Liver (tissue), 9 donors: Measurements from ENCODE around the gene CRACR2B. TPM values are rescaled to one million over a fixed set of nuclear protein-coding genes. Genes with fewer than 3 reads are reported as not detected.
A peak's percentile ranks its signal among the peaks of the same experiment; 100 is the strongest.

Experiments used
- DNase-seq: peaks from one replicate; pipeline ENCODE4 v3.0.0-alpha.2; 2017; ENCODE audit warnings: low spot score
- H3K27ac ChIP-seq, 2 donors: one replicate each; pipeline ENCODE4 v1.7.0; 2013; ENCODE audit warnings: inconsistent platforms in 2 of 2, low read length in 2 of 2, control low read depth in 1 of 2, low read depth in 1 of 2, mild to moderate bottlenecking in 1 of 2
- H3K27me3 ChIP-seq, 4 donors: one replicate each; pipeline versions ENCODE4 v1.6.1 to v1.7.0; 2013; ENCODE audit warnings: low read length in 3 of 4, inconsistent platforms in 1 of 4, mild to moderate bottlenecking in 1 of 4, moderate library complexity in 1 of 4; ENCODE audit not compliant: control insufficient read depth in 4 of 4, insufficient read depth in 4 of 4
- H3K36me3 ChIP-seq, 4 donors: one replicate each; pipeline versions ENCODE4 v1.6.1 to v1.7.0; 2013; ENCODE audit warnings: low read length in 3 of 4, mild to moderate bottlenecking in 3 of 4, low read depth in 1 of 4, moderate library complexity in 1 of 4; ENCODE audit not compliant: control insufficient read depth in 4 of 4, insufficient read depth in 3 of 4
- H3K4me1 ChIP-seq, 4 donors: one replicate each; pipeline versions ENCODE4 v1.6.1 to v1.7.0; 2013; ENCODE audit warnings: low read length in 3 of 4, mild to moderate bottlenecking in 3 of 4, moderate library complexity in 1 of 4; ENCODE audit not compliant: control insufficient read depth in 4 of 4, insufficient read depth in 4 of 4
- H3K4me3 ChIP-seq, 3 donors: one replicate each; pipeline versions ENCODE4 v1.6.1 to v1.7.0; 2013; ENCODE audit warnings: low read length in 3 of 3, control low read depth in 1 of 3, low read depth in 1 of 3, mild to moderate bottlenecking in 1 of 3
- H3K9ac ChIP-seq, 2 donors: one replicate each; pipeline ENCODE4 v1.7.0; 2013; ENCODE audit warnings: low read length in 2 of 2, mild to moderate bottlenecking in 2 of 2, moderate library complexity in 2 of 2, control low read depth in 1 of 2, low read depth in 1 of 2
- H3K9me3 ChIP-seq, 4 donors: one replicate each; pipeline versions ENCODE4 v1.6.1 to v1.7.0; 2013; ENCODE audit warnings: low read length in 3 of 4; ENCODE audit not compliant: control insufficient read depth in 4 of 4
- EGR1 ChIP-seq, 2 donors: IDR thresholded peaks; 2 replicates each; pipeline ENCODE4 v1.6.1; 2016 to 2018; ENCODE audit warnings: antibody characterized with exemption in 2 of 2, low read depth in 2 of 2
- FOXA1 ChIP-seq: IDR thresholded peaks from 2 replicates; pipeline ENCODE4 v1.6.1; 2016; ENCODE audit warnings: antibody characterized with exemption
- FOXA2 ChIP-seq: IDR thresholded peaks from 2 replicates; pipeline ENCODE4 v1.6.1; 2016; ENCODE audit warnings: antibody characterized with exemption
- GABPA ChIP-seq, 2 donors: IDR thresholded peaks in 1 of 2; conservative IDR thresholded peaks in 1 of 2; 2 replicates each; pipeline ENCODE4 v1.6.1; 2016; ENCODE audit warnings: antibody characterized with exemption in 2 of 2, mild to moderate bottlenecking in 1 of 2, moderate library complexity in 1 of 2
- HNF4A ChIP-seq, 2 donors: conservative IDR thresholded peaks; 2 replicates each; pipeline ENCODE4 v1.6.1; 2016; ENCODE audit warnings: antibody characterized with exemption in 2 of 2, mild to moderate bottlenecking in 2 of 2
- HNF4G ChIP-seq: IDR thresholded peaks from 2 replicates; pipeline ENCODE4 v1.6.1; 2016; ENCODE audit warnings: antibody characterized with exemption
- JUND ChIP-seq, 2 donors: IDR thresholded peaks; 2 replicates each; pipeline ENCODE4 v1.6.1; 2016; ENCODE audit warnings: antibody characterized with exemption in 2 of 2
- MAX ChIP-seq: IDR thresholded peaks from 2 replicates; pipeline ENCODE4 v1.6.1; 2016; ENCODE audit warnings: antibody characterized with exemption
- NR2F2 ChIP-seq: IDR thresholded peaks from 2 replicates; pipeline ENCODE4 v1.6.1; 2016; ENCODE audit warnings: antibody characterized with exemption
- RAD21 ChIP-seq, 2 donors: IDR thresholded peaks; 2 replicates each; pipeline ENCODE4 v1.6.1; 2016; ENCODE audit warnings: antibody characterized with exemption in 2 of 2, mild to moderate bottlenecking in 2 of 2
- RXRA ChIP-seq, 2 donors: IDR thresholded peaks; 2 replicates each; pipeline ENCODE4 v1.6.1; 2017 to 2018; ENCODE audit warnings: antibody characterized with exemption in 2 of 2, mild to moderate bottlenecking in 1 of 2
- SP1 ChIP-seq: IDR thresholded peaks from 2 replicates; pipeline ENCODE4 v1.6.1; 2018; ENCODE audit warnings: antibody characterized with exemption, mild to moderate bottlenecking
- TAF1 ChIP-seq: conservative IDR thresholded peaks from 2 replicates; pipeline ENCODE4 v1.6.1; 2016; ENCODE audit warnings: antibody characterized with exemption, mild to moderate bottlenecking
- YY1 ChIP-seq: IDR thresholded peaks from 2 replicates; pipeline ENCODE4 v1.6.1; 2016; ENCODE audit warnings: antibody characterized with exemption, mild to moderate bottlenecking
- ZBTB33 ChIP-seq: IDR thresholded peaks from 2 replicates; pipeline ENCODE4 v1.6.1; 2016; ENCODE audit warnings: antibody characterized with exemption
- WGBS: extraction: QIAGEN DNeasy Blood & Tissue Kit; methylation state at CpG from one replicate; pipeline ENCODE4 v1.1.7; 2013; 5-methylcytosine and 5-hydroxymethylcytosine counted together
- polyA plus RNA-seq, 2 donors: library from polyadenylated mRNA; stranded (reverse) in 1 of 2; unstranded in 1 of 2; fragments of 200-250 nt in 1 of 2; fragments of >200 nt in 1 of 2; fragmentation: Nextera tagmentation in 1 of 2; extraction: Ambion mirVana in 1 of 2; gene quantifications; one replicate each; pipeline versions ENCODE4 v1.2.1 to v1.2.3, GENCODE V29; 2013 to 2015
- total RNA-seq, 2 donors: library from RNA; depleted of rRNA; stranded (reverse); fragments of >200 nt; gene quantifications; one replicate each; pipeline ENCODE4 v1.2.3, GENCODE V29; 2014
- TF ChIP-seq, protein P1 (sequence below): fragments of 150-350 bp; IDR thresholded peaks from 2 replicates; pipeline ENCODE4 v1.5.1; 2017; ENCODE audit warnings: improper control_type of control experiment, low read depth, low read length; ENCODE audit not compliant: missing input control
- TF ChIP-seq, protein P2 (sequence below): IDR thresholded peaks from 2 replicates; pipeline ENCODE4 v1.6.1; 2016; ENCODE audit warnings: antibody characterized with exemption
- TF ChIP-seq, protein P3 (sequence below): IDR thresholded peaks from 2 replicates; pipeline ENCODE4 v1.6.1; 2016; ENCODE audit warnings: antibody characterized with exemption, mild to moderate bottlenecking
- donor health status: healthy.
- donor health status: healthy.
- donor health status: healthy.
- donor health status: healthy.
- donor health status: healthy.

The CRACR2B gene
- total and polyA plus RNA-seq, 4 donors = 0.14 to 2.9 (median 2.2) TPM

GRCh38 chr11:819943-820649 is 7.6 kb upstream of the CRACR2B start (continued):
- no peak for TF ChIP-seq ZBTB33
- TF ChIP-seq NR2F2 = peak; percentile 36
- TF ChIP-seq, protein P1, sequence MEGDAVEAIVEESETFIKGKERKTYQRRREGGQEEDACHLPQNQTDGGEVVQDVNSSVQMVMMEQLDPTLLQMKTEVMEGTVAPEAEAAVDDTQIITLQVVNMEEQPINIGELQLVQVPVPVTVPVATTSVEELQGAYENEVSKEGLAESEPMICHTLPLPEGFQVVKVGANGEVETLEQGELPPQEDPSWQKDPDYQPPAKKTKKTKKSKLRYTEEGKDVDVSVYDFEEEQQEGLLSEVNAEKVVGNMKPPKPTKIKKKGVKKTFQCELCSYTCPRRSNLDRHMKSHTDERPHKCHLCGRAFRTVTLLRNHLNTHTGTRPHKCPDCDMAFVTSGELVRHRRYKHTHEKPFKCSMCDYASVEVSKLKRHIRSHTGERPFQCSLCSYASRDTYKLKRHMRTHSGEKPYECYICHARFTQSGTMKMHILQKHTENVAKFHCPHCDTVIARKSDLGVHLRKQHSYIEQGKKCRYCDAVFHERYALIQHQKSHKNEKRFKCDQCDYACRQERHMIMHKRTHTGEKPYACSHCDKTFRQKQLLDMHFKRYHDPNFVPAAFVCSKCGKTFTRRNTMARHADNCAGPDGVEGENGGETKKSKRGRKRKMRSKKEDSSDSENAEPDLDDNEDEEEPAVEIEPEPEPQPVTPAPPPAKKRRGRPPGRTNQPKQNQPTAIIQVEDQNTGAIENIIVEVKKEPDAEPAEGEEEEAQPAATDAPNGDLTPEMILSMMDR = no peak
- peak; percentile 74 for TF ChIP-seq SP1
- no peak for TF ChIP-seq HNF4G
- TF ChIP-seq, protein P2, sequence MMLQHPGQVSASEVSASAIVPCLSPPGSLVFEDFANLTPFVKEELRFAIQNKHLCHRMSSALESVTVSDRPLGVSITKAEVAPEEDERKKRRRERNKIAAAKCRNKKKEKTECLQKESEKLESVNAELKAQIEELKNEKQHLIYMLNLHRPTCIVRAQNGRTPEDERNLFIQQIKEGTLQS = no peak

DNA sequence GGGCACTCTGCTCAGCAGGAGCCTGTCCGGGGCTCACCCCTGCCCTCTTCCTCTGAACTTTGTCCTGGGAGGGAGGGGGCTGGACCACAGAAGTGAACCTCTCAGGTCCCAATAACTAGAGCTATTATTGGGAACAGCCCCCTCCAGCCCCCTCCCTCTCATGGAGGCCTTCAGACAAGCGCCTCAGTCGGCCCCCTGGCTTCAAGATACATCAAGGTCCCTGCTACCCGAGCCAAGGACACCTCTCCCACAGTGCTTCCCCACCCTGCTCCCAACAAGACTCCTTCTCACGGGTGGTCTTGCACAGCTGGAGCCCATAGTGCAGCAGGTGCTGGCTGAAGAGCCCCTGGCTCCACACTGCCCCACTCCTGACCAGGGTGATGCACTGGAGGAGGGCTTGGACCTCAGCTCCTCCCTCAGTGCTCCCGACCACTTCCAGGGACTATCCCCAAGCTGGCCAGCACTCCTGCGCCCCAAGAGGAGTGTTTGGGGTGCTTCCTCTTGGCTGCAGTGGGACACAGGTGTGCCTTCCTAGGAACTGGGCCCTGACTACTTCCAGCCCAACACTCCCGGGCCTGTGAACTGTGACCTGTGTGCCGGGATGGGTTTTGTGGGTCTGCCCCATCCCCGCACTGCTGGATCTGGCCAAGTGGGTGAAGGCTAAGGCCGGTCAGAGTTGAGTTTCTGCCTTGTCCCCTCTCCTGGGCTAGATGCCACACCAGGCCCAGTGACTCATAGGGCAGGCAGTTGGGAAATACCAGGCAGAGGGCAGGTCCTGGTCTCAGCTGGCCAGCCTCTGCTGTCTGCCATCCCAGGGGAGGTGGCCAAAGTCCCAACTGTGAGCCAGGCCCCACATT is 6.8 kb upstream of the CRACR2B start:
- Histone ChIP-seq H3K27ac (peak overlapping the region; percentile 87 to 95), H3K27me3 (no peaks in the 10 kb centered on the region), H3K36me3 (peaks cover 0 to 18% (median 3%) of the 10 kb centered on the region in 4 donors), H3K4me1 (peaks cover 36 to 62% (median 50%) of the 10 kb centered on the region in 4 donors), H3K4me3 (peak overlapping the region; percentile 92 to 99 (median 98)), H3K9ac (peak overlapping the region; percentile 62 to 85), H3K9me3 (no peaks in the 10 kb centered on the region)
- 19% methylated on average over 11 of the region's 11 CpGs for WGBS
- no peak for DNase-seq
- peak; percentile 79 for TF ChIP-seq NR2F2
- TF ChIP-seq ZBTB33 = no peak
- no peak for TF ChIP-seq FOXA2
- TF ChIP-seq, protein P3, sequence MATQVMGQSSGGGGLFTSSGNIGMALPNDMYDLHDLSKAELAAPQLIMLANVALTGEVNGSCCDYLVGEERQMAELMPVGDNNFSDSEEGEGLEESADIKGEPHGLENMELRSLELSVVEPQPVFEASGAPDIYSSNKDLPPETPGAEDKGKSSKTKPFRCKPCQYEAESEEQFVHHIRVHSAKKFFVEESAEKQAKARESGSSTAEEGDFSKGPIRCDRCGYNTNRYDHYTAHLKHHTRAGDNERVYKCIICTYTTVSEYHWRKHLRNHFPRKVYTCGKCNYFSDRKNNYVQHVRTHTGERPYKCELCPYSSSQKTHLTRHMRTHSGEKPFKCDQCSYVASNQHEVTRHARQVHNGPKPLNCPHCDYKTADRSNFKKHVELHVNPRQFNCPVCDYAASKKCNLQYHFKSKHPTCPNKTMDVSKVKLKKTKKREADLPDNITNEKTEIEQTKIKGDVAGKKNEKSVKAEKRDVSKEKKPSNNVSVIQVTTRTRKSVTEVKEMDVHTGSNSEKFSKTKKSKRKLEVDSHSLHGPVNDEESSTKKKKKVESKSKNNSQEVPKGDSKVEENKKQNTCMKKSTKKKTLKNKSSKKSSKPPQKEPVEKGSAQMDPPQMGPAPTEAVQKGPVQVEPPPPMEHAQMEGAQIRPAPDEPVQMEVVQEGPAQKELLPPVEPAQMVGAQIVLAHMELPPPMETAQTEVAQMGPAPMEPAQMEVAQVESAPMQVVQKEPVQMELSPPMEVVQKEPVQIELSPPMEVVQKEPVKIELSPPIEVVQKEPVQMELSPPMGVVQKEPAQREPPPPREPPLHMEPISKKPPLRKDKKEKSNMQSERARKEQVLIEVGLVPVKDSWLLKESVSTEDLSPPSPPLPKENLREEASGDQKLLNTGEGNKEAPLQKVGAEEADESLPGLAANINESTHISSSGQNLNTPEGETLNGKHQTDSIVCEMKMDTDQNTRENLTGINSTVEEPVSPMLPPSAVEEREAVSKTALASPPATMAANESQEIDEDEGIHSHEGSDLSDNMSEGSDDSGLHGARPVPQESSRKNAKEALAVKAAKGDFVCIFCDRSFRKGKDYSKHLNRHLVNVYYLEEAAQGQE = peak; percentile 79
- TF ChIP-seq EGR1 (IDR thresholded peaks at IDR 0.05; ENCODE audit: low read depth in 2 of 2) = peak; percentile 16 to 83
- TF ChIP-seq, protein P1 = no peak
- TF ChIP-seq MAX = peak; percentile 86
- peak; percentile 62 for TF ChIP-seq YY1
- TF ChIP-seq RAD21 (IDR thresholded peaks at IDR 0.05) = peak; percentile 46 to 49
- peak; percentile 91 to 96 for TF ChIP-seq HNF4A (conservative IDR thresholded peaks at IDR 0.05)
- peak; percentile 98 to 100 for TF ChIP-seq RXRA (IDR thresholded peaks at IDR 0.05)
- peak; percentile 100 for TF ChIP-seq JUND (IDR thresholded peaks at IDR 0.05)
- TF ChIP-seq GABPA (IDR thresholded peaks at IDR 0.05 in 1 of 2, conservative IDR thresholded peaks at IDR 0.05 in 1 of 2) = peak in 1 of 2 donors; percentile 66
- TF ChIP-seq FOXA1 = peak; percentile 72
- TF ChIP-seq SP1 = peak; percentile 99
- no peak for TF ChIP-seq TAF1
- TF ChIP-seq, protein P2 = peak; percentile 99
- TF ChIP-seq HNF4G = peak; percentile 77
